Stimulated activated effector memory CD8-positive, alpha-beta T cell treated with anti-CD3 and anti-CD28 coated beads, Interleukin-12 subunit alpha, Interleukin-12 subunit beta, amount 100 ng/mL, for 72 hours (primary cell): ENCODE measurements around the gene TGM6.

Experiments
- ATAC-seq: fragments of 150-1000 bp; cut with Tn5 transposase; 2 replicates; pipeline ENCODE4 v1.10.0; 2021
- DNase-seq, 2 donors: peaks; one replicate each; pipeline ENCODE4 v3.0.0; 2021 to 2022; ENCODE audit warnings: low spot score in 2 of 2
- H3K27ac Mint-ChIP-seq: one replicate; pipeline ENCODE4 v1.8.0; 2022; ENCODE audit warnings: mild to moderate bottlenecking, mixed read lengths
- H3K36me3 Mint-ChIP-seq: one replicate; pipeline ENCODE4 v1.8.0; 2022; ENCODE audit warnings: mild to moderate bottlenecking, mixed read lengths
- H3K4me1 Mint-ChIP-seq: one replicate; pipeline ENCODE4 v1.8.0; 2022; ENCODE audit warnings: mixed read lengths
- H3K4me3 Mint-ChIP-seq: one replicate; pipeline ENCODE4 v1.8.0; 2022; ENCODE audit warnings: mild to moderate bottlenecking, mixed read lengths
- H3K9me3 Mint-ChIP-seq: one replicate; pipeline ENCODE4 v1.8.0; 2022; ENCODE audit warnings: mixed read lengths

TGM6 gene

DNA sequence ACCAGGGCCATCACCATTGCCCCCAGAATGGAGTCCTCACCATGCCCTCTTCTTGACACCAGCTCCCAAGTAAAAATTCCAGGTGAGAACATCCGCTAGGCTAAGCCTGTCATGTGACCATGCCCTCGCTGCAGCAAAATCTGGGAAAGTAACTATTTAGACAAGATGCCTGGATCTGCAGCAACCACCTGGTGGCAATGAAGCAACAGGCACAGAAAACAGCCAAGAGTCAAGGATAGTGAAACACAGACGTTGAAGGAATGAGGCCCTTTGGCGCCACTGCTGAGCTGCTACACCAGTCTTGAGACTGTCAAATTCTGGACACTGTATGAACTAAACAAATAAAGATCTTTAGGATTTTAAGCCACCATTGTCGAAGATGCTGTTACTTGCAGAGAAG lies 30.1 kb upstream of the TGM6 start:
- H3K27ac Mint-ChIP-seq = no peak overlapping the region
- ATAC-seq (no peak), DNase-seq (no peak)
- H3K9me3 Mint-ChIP-seq = no peaks in the 10 kb centered on the region
- no peaks in the 10 kb centered on the region for H3K36me3 Mint-ChIP-seq
- H3K4me3 Mint-ChIP-seq = no peak overlapping the region
- no peaks in the 10 kb centered on the region for H3K4me1 Mint-ChIP-seq

DNA sequence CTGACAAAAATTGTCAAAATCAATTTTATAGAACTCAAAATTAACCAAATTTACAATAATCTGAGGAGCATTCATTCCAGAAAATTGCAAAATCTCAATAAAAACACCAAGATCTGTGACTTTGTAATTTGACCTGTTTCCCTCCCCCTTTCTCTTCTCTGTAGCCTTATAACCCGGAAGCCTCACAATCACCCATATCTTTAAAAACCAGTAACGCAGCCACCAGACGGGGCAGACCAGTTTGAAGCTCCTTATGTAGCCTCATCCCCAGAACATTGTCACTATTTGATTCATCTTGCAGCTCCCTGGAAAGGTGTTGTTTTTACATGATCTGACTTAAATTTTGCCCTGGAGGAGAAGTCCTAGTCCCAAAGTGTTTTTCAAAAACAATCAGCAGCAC lies 27.5 kb upstream of the TGM6 start:
- Mint-ChIP-seq H3K4me3 (no peak overlapping the region), H3K9me3 (no peaks in the 10 kb centered on the region), H3K27ac (no peak overlapping the region), H3K36me3 (no peaks in the 10 kb centered on the region), H3K4me1 (no peaks in the 10 kb centered on the region)
- no peak for DNase-seq
- ATAC-seq = no peak

DNA sequence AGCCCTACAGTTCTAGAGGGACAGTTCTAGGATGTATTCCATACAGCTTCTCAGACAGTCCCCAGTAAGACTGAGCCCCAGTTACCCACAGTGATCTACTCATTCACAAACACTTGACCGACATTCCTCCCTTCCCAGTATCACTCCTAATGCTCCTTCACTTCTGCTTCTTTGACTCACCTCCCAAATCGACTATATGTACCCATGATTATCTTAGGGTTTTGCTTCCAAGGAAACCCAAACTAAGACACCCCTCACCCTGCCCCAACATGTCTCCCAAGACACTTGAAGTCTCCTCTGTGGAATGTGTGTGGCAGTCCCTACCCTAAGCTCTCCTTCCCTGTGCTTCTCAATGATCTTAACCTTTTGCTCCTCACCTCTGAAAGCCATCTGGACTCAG lies 23.6 kb upstream of the TGM6 start:
- ATAC-seq (no peak), DNase-seq (peak in 1 of 2 donors; percentile 4)
- Mint-ChIP-seq H3K4me3 (no peak overlapping the region), H3K36me3 (no peaks in the 10 kb centered on the region), H3K9me3 (peaks cover 14% of the 10 kb centered on the region), H3K4me1 (no peaks in the 10 kb centered on the region), H3K27ac (no peak overlapping the region)

DNA sequence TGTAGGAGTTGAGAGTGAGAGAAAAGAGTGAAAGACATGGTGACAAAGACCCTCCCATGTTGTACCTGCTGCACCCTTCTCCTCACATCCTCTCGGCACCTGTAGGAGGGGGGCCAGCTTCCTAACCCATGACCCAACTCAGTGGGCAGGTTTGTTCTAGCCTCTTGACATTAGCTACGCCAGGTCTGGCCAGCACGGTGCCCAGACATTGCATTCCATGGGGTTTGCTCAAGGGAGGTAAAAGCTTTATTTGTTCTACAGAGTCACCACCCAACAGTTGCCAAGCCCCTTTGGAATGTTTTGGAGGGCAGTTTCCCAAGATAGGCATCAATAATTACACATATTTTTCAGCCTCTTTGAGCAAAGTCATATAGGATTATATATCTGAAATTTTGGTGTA lies 22.7 kb upstream of the TGM6 start:
- Mint-ChIP-seq H3K9me3 (peaks cover 14% of the 10 kb centered on the region), H3K4me3 (no peak overlapping the region), H3K4me1 (no peaks in the 10 kb centered on the region), H3K36me3 (no peaks in the 10 kb centered on the region), H3K27ac (no peak overlapping the region)
- ATAC-seq (no peak), DNase-seq (peak in 1 of 2 donors; percentile 10)

DNA sequence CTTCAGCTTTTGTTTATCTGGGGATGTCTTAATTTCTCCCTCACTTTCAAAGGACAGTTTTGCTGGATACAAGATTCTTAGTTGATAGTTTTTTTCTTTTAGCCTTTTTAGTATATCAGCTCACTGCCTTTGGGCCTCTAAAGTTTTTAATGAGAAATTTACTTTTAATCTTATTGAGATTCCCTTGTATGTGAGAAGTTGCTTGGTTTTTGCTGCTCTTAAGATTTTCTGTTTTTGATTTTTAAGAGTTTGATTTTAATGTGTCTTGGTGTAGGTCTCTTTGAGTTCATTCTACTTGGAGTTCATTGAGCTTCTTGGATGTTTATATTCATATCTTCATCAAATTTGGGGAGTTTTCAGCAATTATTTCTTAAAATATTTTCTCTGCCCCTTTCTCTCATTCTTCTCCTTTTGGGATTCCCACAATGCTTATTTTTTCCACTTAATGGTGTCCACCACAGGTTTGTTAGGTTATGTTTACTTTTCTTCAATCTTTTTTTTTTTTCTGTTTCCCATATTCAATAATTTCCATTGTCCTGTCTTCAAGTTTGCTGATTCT lies 19.6 kb upstream of the TGM6 start:
- ATAC-seq (no peak), DNase-seq (no peak)
- no peaks in the 10 kb centered on the region for H3K4me1 Mint-ChIP-seq
- H3K9me3 Mint-ChIP-seq = peaks cover 14% of the 10 kb centered on the region
- H3K36me3 Mint-ChIP-seq = no peaks in the 10 kb centered on the region
- H3K27ac Mint-ChIP-seq = no peak overlapping the region
- no peak overlapping the region for H3K4me3 Mint-ChIP-seq

DNA sequence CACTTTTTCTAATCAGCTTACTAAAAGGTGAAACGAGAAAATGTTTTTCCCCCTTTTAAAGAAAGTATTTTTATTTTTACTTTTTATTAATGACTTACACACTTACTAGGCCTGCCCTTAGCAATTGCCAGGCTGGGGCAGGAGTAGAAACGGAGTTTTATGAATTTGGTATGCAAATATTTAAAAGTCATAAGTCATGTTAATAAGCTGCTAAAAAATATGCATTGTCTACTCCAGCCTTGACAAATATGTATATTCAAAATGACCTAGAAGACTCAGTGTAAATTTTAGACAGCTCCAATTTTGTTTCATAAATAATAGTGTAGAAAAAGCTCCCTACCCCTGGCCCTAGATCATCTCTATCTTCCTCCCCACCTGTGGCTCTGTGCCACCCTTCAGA lies 17.5 kb upstream of the TGM6 start:
- no peak overlapping the region for H3K4me3 Mint-ChIP-seq
- no peaks in the 10 kb centered on the region for H3K4me1 Mint-ChIP-seq
- no peak overlapping the region for H3K27ac Mint-ChIP-seq
- H3K36me3 Mint-ChIP-seq = no peaks in the 10 kb centered on the region
- peaks cover 14% of the 10 kb centered on the region for H3K9me3 Mint-ChIP-seq
- DNase-seq = no peak
- no peak for ATAC-seq

GRCh38 chr20:2363587-2363986 lies 17.1 kb upstream of the TGM6 start:
- Mint-ChIP-seq H3K4me1 (no peaks in the 10 kb centered on the region), H3K4me3 (no peak overlapping the region), H3K36me3 (no peaks in the 10 kb centered on the region), H3K9me3 (peaks cover 14% of the 10 kb centered on the region), H3K27ac (no peak overlapping the region)
- DNase-seq (no peak), ATAC-seq (no peak)

- Mint-ChIP-seq H3K4me3 (no peak overlapping the region), H3K36me3 (no peaks in the 10 kb centered on the region), H3K4me1 (no peaks in the 10 kb centered on the region), H3K27ac (no peak overlapping the region), H3K9me3 (peaks cover 15% of the 10 kb centered on the region)
- DNase-seq (no peak), ATAC-seq (no peak)
Measured at GRCh38 chr20:2364044-2364443, 16.7 kb upstream of the TGM6 start.

- no peaks in the 10 kb centered on the region for H3K36me3 Mint-ChIP-seq
- no peak overlapping the region for H3K27ac Mint-ChIP-seq
- no peaks in the 10 kb centered on the region for H3K4me1 Mint-ChIP-seq
- ATAC-seq = no peak
- DNase-seq = no peak
- peaks cover 17% of the 10 kb centered on the region for H3K9me3 Mint-ChIP-seq
- H3K4me3 Mint-ChIP-seq = no peak overlapping the region
Measured at GRCh38 chr20:2365091-2365490, 15.6 kb upstream of the TGM6 start.

DNA sequence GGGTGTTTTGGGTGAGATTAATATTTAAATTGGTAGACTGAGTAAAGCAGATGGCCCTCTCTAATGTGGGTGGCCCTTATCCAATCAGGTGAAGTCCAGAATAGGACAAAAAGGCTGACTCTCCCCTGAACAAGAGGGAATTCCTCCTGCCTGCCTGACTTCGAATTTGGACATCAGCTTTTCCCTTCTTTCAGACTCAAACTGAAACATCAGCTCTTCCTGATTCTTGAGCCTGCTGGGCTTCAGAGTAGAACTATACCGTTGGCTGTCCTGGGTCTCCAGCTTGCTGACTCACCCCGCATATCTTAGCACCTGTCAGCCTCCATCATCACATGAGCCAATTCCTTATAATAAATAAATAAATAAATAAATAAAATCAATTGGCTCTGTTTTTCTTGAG lies 15.0 kb upstream of the TGM6 start:
- Mint-ChIP-seq H3K36me3 (no peaks in the 10 kb centered on the region), H3K9me3 (peaks cover 12% of the 10 kb centered on the region), H3K4me1 (no peaks in the 10 kb centered on the region), H3K27ac (no peak overlapping the region), H3K4me3 (no peak overlapping the region)
- ATAC-seq (no peak), DNase-seq (no peak)

GRCh38 chr20:2368621-2369020 lies 12.1 kb upstream of the TGM6 start:
- H3K27ac Mint-ChIP-seq = no peak overlapping the region
- ATAC-seq (no peak), DNase-seq (no peak)
- H3K36me3 Mint-ChIP-seq = no peaks in the 10 kb centered on the region
- H3K4me3 Mint-ChIP-seq = no peak overlapping the region
- H3K9me3 Mint-ChIP-seq = peaks cover 3% of the 10 kb centered on the region
- no peaks in the 10 kb centered on the region for H3K4me1 Mint-ChIP-seq

DNA sequence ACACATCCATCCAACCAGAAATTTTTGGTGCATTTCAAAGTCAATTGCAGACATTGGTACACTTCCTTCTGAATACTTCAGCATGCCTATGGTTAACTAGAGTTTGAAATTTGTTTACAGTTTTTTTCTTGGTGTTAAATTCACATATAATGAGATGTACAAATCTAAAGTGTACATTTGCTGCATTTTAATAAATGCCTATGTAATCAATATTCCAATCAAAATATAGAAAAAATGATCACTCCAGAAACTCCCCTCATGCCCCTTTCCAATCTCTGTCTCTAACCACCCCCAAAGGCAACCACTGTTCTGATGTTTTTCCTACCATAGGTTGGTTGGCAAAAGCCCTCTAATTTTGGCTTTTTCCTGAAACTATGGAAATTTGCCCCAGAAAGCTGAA lies 7.6 kb upstream of the TGM6 start:
- no peaks in the 10 kb centered on the region for H3K36me3 Mint-ChIP-seq
- no peaks in the 10 kb centered on the region for H3K4me1 Mint-ChIP-seq
- ATAC-seq (no peak), DNase-seq (no peak)
- H3K27ac Mint-ChIP-seq = no peak overlapping the region
- H3K9me3 Mint-ChIP-seq = peaks cover 3% of the 10 kb centered on the region
- H3K4me3 Mint-ChIP-seq = no peak overlapping the region

GRCh38 chr20:2374346-2375125 lies 6.2 kb upstream of the TGM6 start:
- ATAC-seq (no peak), DNase-seq (no peak)
- Mint-ChIP-seq H3K9me3 (no peaks in the 10 kb centered on the region), H3K27ac (no peak overlapping the region), H3K4me3 (no peak overlapping the region), H3K36me3 (no peaks in the 10 kb centered on the region), H3K4me1 (peaks cover 12% of the 10 kb centered on the region)

DNA sequence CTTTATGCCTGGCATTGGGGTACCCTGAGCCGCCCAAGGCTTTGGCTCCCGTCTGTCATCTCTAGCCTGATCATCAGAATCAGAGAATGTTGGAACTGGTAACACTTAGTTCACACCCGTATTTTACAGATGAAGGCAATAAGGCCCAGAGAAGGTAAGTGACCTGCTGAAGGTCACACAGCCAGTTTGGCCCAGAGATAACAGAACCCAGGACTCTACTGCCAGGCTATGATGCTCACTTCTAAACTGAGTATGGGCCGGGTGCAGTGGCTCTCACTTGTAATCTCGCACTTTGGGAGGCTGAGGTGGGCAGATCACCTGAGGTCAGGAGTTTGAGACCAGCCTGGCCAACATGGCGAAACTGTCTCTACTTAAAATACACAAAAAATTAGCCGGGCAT lies 1.8 kb upstream of the TGM6 start:
- ATAC-seq (no peak), DNase-seq (peak in 1 of 2 donors; percentile 44)
- H3K9me3 Mint-ChIP-seq = no peaks in the 10 kb centered on the region
- no peak overlapping the region for H3K27ac Mint-ChIP-seq
- H3K36me3 Mint-ChIP-seq = no peaks in the 10 kb centered on the region
- H3K4me3 Mint-ChIP-seq = no peak overlapping the region
- H3K4me1 Mint-ChIP-seq = peaks cover 18% of the 10 kb centered on the region

DNA sequence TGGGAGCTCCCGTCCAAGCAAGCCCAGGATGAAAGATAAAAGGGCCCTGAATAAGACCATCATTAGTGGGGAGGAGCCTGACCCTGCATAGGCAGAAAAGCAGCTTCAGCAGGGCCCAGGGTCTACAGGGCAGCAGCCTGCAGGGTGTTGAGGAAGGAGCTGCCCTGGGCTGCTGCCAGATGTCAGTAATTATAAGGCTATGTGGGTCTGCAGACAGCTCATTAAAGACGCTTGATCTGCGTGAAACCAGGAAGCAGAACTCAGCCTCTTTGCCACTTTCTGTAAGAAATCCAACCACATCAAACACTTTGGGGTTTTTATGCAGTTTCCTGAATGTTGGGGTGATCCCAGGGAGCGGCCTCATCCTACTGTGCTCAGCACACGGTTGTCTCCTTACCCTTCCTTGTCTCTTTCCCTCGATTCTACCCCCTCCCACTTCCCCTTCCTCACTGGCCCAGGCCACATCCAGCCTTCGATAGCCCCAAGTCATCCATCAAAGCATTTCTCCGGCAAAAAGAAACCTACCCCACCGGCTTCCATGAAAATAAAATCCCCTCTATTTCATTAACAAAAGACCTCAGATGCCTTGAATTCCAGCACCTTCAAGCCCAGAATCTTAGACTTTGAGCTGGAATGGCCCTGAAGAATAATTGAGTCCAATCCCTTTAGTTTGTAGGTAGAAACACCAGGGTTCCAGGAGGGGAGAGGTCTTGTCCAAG lies 1.0 kb upstream of the TGM6 start:
- peaks cover 25% of the 10 kb centered on the region for H3K4me1 Mint-ChIP-seq
- H3K4me3 Mint-ChIP-seq = no peak overlapping the region
- ATAC-seq = peak; percentile 52
- no peaks in the 10 kb centered on the region for H3K36me3 Mint-ChIP-seq
- no peaks in the 10 kb centered on the region for H3K9me3 Mint-ChIP-seq
- DNase-seq = no peak
- H3K27ac Mint-ChIP-seq = no peak overlapping the region

DNA sequence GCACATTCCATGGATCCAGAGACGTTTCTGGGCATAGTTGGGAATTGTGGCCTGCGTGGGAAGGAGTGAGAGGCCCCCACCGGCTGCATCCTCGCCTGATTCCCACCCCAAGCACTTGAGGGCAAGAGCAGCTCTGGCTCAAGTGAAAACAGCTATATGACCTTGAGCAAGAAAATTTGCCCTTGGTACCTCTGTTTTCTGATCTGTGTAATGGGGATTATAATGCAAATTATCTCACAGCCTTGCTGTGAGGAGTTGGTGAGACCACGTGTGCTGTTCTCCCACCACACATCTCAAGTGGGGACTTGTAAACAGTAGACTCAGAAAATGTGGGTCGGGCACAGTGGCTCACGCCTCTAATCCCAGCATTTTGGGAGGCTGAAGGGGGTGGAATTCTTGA lies 602 bp downstream of the TGM6 start:
- Mint-ChIP-seq H3K4me1 (peaks cover 31% of the 10 kb centered on the region), H3K36me3 (no peaks in the 10 kb centered on the region), H3K27ac (no peak overlapping the region), H3K9me3 (no peaks in the 10 kb centered on the region), H3K4me3 (no peak overlapping the region)
- no peak for DNase-seq
- ATAC-seq = no peak
